ENCODE data around the gene TRANK1.
"Not testable (repeated sequence)": the region's sequence is repeated elsewhere in the genome, so short reads cannot be mapped to it uniquely, and the experiment has no call there.

The TRANK1 gene

GRCh38 chr3:36964817-36965216, 20.0 kb upstream of the TRANK1 start (continued):
- TF ChIP-seq ZNF292 (tag by site-specific recombination; IDR thresholded peaks at IDR 0.05; ENCODE audit: borderline replicate concordance, low read depth) (no peak), SCRT2 (tag by site-specific recombination; IDR thresholded peaks at IDR 0.05) (no peak)

- Histone ChIP-seq H3K4me3 (ENCODE audit: low read depth, low read length) (no peak overlapping the region), H3K9me3 (ENCODE audit: control insufficient read depth, insufficient read depth, low read depth, low read length) (no peaks in the 10 kb centered on the region), H3K4me1 (ENCODE audit: control insufficient read depth, insufficient read depth, low read length) (no peaks in the 10 kb centered on the region), H3K36me3 (ENCODE audit: control insufficient read depth in 2 of 2, insufficient read depth in 1 of 2, low read length in 2 of 2) (no peaks in the 10 kb centered on the region), H3K27ac (ENCODE audit: extremely low read depth, low read depth, low read length) (no peak overlapping the region)
- ChIA-PET CTCF (no interaction called here), POLR2A (no interaction called here)
- TF ChIP-seq SCRT2 (tag by site-specific recombination; IDR thresholded peaks at IDR 0.05): no peak
- TF ChIP-seq GLIS2 (tag by site-specific recombination; IDR thresholded peaks at IDR 0.05): no peak
- no peak for TF ChIP-seq ZSCAN5A (tag by site-specific recombination; IDR thresholded peaks at IDR 0.05)
- TF ChIP-seq ELK4 (IDR thresholded peaks at IDR 0.05; ENCODE audit: borderline replicate concordance, low read depth, low read length): no peak
- no peak for TF ChIP-seq ZBTB49 (tag by site-specific recombination; IDR thresholded peaks at IDR 0.05; ENCODE audit: low read depth)
- no peak for TF ChIP-seq ZNF175 (tag by site-specific recombination; IDR thresholded peaks at IDR 0.05)
- TF ChIP-seq ZNF112 (tag by site-specific recombination; IDR thresholded peaks at IDR 0.05): no peak
- no peak for TF ChIP-seq ZFP69B (tag by site-specific recombination; IDR thresholded peaks at IDR 0.05)
Observed at GRCh38 chr3:36964331-36964730, 19.5 kb upstream of the TRANK1 start.

- H3K9me3 ChIP-seq (ENCODE audit: control insufficient read depth, insufficient read depth, low read depth, low read length); H3K36me3 ChIP-seq (ENCODE audit: control insufficient read depth in 2 of 2, insufficient read depth in 1 of 2, low read length in 2 of 2); CTCF ChIA-PET; H3K4me3 ChIP-seq (ENCODE audit: low read depth, low read length); H3K4me1 ChIP-seq (ENCODE audit: control insufficient read depth, insufficient read depth, low read length); H3K27ac ChIP-seq (ENCODE audit: extremely low read depth, low read depth, low read length); POLR2A ChIA-PET: not testable (repeated sequence)
- TF ChIP-seq ZNF623 (tag by site-specific recombination; IDR thresholded peaks at IDR 0.05): peak; percentile 58
- peak; percentile 47; the same call in 1 of the 2 replicates for TF ChIP-seq ZNF140 (tag by site-specific recombination; IDR thresholded peaks at IDR 0.05)
- TF ChIP-seq ZNF518A (tag by site-specific recombination; conservative IDR thresholded peaks at IDR 0.05; ENCODE audit: low read depth): peak; percentile 84
- 0 out of 2 replicates have a peak, but pooled peaks have one; percentile 10 for TF ChIP-seq ZNF202 (tag by site-specific recombination; IDR thresholded peaks at IDR 0.05; ENCODE audit: borderline replicate concordance)
- peak; percentile 24; the same call in 1 of the 2 replicates for TF ChIP-seq ZNF654 (tag by site-specific recombination; IDR thresholded peaks at IDR 0.05; ENCODE audit: low read depth)
- TF ChIP-seq ZNF555 (tag by site-specific recombination; conservative IDR thresholded peaks at IDR 0.05): peak; percentile 52
- TF ChIP-seq ZNF664 (tag by site-specific recombination; IDR thresholded peaks at IDR 0.05): 0 out of 2 replicates have a peak, but pooled peaks have one; percentile 25
- 0 out of 2 replicates have a peak, but pooled peaks have one; percentile 27 for TF ChIP-seq REST (tag by site-specific recombination; IDR thresholded peaks at IDR 0.05)
- TF ChIP-seq ZNF558 (tag by site-specific recombination; IDR thresholded peaks at IDR 0.05): peak; percentile 15; the same call in 1 of the 2 replicates
Observed at GRCh38 chr3:36963008-36963407, 18.2 kb upstream of the TRANK1 start.

Measured in HEK293 (cell line).